Measurements from ENCODE around the gene GALNT18. TPM values are rescaled to one million over a fixed set of nuclear protein-coding genes. Genes with fewer than 3 reads are reported as not detected.

The GALNT18 gene
- total RNA-seq, 1 donor from 2014 or later = 2.1 TPM

DNA sequence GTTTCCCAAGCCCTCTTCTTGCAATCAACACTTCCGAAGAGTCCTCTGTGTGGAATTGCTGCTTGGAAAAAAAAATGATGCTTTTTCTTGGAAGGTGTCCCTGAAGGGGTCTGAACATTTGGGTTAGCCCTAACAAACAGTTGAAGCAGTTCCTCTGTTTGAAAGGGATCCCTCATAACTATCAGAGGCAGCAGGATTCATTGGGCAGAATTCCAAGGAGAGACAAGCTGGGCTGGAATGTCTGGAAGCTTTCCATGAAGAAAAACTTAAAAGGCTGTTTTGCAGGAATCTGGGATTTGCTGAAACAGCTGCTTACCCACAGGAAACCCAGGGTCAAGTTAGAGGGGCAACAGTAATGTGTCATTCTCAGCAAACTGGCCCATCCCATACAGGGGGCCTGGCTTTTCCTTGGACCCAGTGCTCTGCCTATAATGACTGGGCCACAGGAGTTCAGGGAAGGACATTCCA lies 271.9 kb downstream of the GALNT18 start:
- no peak for TF ChIP-seq CTCF (IDR thresholded peaks at IDR 0.05; ENCODE audit: unreplicated experiment)
- H3K4me3 Mint-ChIP-seq (ENCODE audit: low read depth) = no peak overlapping the region
- DNase-seq (ENCODE audit: low spot score, unreplicated experiment) = no peak
- no peaks in the 10 kb centered on the region for H3K9me3 Mint-ChIP-seq (ENCODE audit: low read depth)
- H3K4me1 Mint-ChIP-seq (ENCODE audit: low read depth) = peaks cover 5% of the 10 kb centered on the region
- H3K27me3 Mint-ChIP-seq = peaks cover 3% of the 10 kb centered on the region
- no peaks in the 10 kb centered on the region for H3K36me3 Mint-ChIP-seq (ENCODE audit: insufficient read depth)
- no peak overlapping the region for H3K27ac Mint-ChIP-seq

DNA sequence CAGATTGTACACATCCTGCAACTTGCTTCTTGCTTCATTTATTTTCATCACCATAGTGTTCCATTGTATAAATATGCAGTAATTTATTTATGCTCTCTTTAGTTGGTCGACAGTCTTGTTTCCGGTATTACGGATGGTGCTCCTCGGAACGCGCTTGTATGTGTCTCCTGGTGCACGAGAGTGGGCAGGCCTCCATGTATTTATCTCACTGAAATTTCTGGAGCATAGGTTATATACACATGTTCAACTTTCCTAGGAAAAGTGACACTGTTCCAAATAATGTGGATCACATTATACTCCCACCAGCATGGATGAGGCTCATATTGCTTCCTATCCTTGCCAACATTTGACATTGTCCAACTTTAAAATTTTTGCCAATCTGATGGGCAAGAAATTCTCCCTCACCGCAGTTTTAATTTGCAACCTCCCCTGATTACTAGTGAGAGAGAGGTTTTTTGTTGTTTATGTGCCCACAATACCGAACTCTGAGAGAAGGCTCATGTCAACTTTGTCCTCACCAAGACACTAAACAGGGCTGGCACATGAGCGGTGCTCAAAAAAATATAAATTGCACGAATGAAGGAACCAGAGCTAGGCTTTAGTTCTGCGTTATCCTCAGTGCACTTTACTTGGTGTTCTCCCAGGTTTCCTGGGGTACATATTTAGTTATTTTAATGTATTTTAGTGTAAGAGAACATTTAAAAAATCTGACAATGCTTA lies 272.5 kb downstream of the GALNT18 start:
- Mint-ChIP-seq H3K4me1 (ENCODE audit: low read depth) (peaks cover 5% of the 10 kb centered on the region), H3K27me3 (peaks cover 3% of the 10 kb centered on the region), H3K9me3 (ENCODE audit: low read depth) (no peaks in the 10 kb centered on the region), H3K36me3 (ENCODE audit: insufficient read depth) (no peaks in the 10 kb centered on the region), H3K4me3 (ENCODE audit: low read depth) (no peak overlapping the region), H3K27ac (no peak overlapping the region)
- TF ChIP-seq CTCF (IDR thresholded peaks at IDR 0.05; ENCODE audit: unreplicated experiment) = no peak
- DNase-seq (ENCODE audit: low spot score, unreplicated experiment) = no peak

- Mint-ChIP-seq H3K36me3 (ENCODE audit: insufficient read depth) (no peaks in the 10 kb centered on the region), H3K9me3 (ENCODE audit: low read depth) (no peaks in the 10 kb centered on the region), H3K4me3 (ENCODE audit: low read depth) (no peak overlapping the region), H3K27ac (no peak overlapping the region), H3K4me1 (ENCODE audit: low read depth) (peaks cover 5% of the 10 kb centered on the region), H3K27me3 (peaks cover 3% of the 10 kb centered on the region)
- no peak for TF ChIP-seq CTCF (IDR thresholded peaks at IDR 0.05; ENCODE audit: unreplicated experiment)
- no peak for DNase-seq (ENCODE audit: low spot score, unreplicated experiment)
These were observed 273.5 kb downstream of the GALNT18 start for GRCh38 chr11:11348303-11348702.

- Mint-ChIP-seq H3K27ac (peak overlapping the region; percentile 68), H3K36me3 (ENCODE audit: insufficient read depth) (no peaks in the 10 kb centered on the region), H3K4me1 (ENCODE audit: low read depth) (peaks cover 5% of the 10 kb centered on the region), H3K27me3 (peaks cover 3% of the 10 kb centered on the region), H3K4me3 (ENCODE audit: low read depth) (no peak overlapping the region), H3K9me3 (ENCODE audit: low read depth) (no peaks in the 10 kb centered on the region)
- no peak for TF ChIP-seq CTCF (IDR thresholded peaks at IDR 0.05; ENCODE audit: unreplicated experiment)
- no peak for DNase-seq (ENCODE audit: low spot score, unreplicated experiment)
These were observed 274.2 kb downstream of the GALNT18 start for GRCh38 chr11:11347592-11347991.

DNA sequence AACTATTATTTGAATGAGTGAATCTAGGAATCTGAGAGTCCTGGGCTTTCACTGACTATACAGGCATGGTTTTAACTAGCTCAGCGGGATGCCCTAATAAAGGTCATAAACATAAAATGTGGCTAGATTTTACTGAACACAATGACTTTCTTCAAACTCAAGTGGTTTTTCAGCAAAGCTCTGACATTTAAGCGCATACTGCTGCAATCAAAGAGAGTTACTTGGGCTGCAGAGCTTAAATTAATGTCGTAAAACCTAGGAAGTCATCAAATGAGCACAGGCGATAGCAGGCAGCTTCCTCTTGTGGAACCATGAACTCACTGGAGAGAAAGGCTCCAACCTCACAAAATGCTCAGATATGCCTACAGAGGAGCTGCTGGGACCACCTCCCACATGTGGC lies 275.5 kb downstream of the GALNT18 start:
- no peaks in the 10 kb centered on the region for H3K36me3 Mint-ChIP-seq (ENCODE audit: insufficient read depth)
- no peaks in the 10 kb centered on the region for H3K9me3 Mint-ChIP-seq (ENCODE audit: low read depth)
- peaks cover 5% of the 10 kb centered on the region for H3K4me1 Mint-ChIP-seq (ENCODE audit: low read depth)
- TF ChIP-seq CTCF (IDR thresholded peaks at IDR 0.05; ENCODE audit: unreplicated experiment) = no peak
- H3K27ac Mint-ChIP-seq = no peak overlapping the region
- H3K4me3 Mint-ChIP-seq (ENCODE audit: low read depth) = no peak overlapping the region
- DNase-seq (ENCODE audit: low spot score, unreplicated experiment) = no peak
- H3K27me3 Mint-ChIP-seq = peaks cover 3% of the 10 kb centered on the region

All from progenitor cell of endocrine pancreas (in vitro differentiated cells).